NOMO-1 (cell line): ENCODE measurements around the gene SERAC1.
"Not testable (repeated sequence)": the region's sequence is repeated elsewhere in the genome, so short reads cannot be mapped to it uniquely, and the experiment has no call there.

Experiments
- DNase-seq, 2 experiments: peaks; one replicate each; lab custom pipeline; 2025; ENCODE audit not compliant: unreplicated experiment in 2 of 2; lab: John Stamatoyannopoulos, UW

The SERAC1 gene

GRCh38 chr6:158168040-158168289 is at the start of gene SERAC1:
Gene SERAC1 (minus strand): TSS chr6:158168262. CDS start chr6:158158363, 9,899 bp downstream.
- DNase-seq, result no peak

- peak; percentile 51 to 70 for DNase-seq
Measured at GRCh38 chr6:158213925-158214674, 46.0 kb upstream of the SERAC1 start.

DNA sequence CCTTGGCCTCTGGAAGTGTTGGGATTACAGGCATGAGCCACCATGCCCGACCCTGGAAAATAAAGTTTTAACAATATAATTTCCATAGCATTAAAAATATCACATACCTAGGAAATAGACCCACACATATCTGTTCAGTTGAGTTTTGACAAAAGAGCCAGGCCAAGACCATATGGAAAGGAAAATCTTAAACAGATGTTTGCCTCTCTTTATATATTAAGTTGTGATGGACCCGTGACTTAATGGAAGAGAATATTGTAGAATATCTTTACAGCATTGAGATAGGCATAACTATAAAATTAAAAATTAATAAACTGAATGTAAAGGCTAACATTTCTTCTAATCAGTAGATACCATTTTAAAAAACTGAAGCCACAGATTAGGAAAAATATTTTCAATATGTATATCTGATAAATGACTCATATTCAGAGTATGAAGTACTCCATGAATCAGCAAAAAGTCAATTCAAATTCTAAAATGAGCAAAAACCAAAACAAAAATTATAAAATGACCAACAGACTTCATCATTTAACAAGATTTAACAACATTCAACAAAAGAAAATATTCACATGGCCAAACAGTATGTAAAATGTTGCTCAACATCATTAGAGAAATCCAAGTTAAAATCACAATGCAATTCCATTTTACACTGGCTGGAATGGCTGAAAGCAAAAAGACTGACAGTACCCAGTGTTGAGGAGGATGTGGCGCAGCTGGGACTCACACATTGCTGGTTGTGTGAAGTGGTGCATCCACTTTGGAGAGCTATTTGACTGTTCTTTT is 43.4 kb upstream of the SERAC1 start:
- DNase-seq, result no peak

GRCh38 chr6:158209582-158210333 is 41.7 kb upstream of the SERAC1 start:
- DNase-seq, result not testable (repeated sequence)

GRCh38 chr6:158208226-158209030 is 40.4 kb upstream of the SERAC1 start:
- DNase-seq, result not testable (repeated sequence)

- DNase-seq, result no peak
Measured at GRCh38 chr6:158207422-158207788, 39.3 kb upstream of the SERAC1 start.

- no peak for DNase-seq
Measured at GRCh38 chr6:158206740-158207421, 38.8 kb upstream of the SERAC1 start.

DNA sequence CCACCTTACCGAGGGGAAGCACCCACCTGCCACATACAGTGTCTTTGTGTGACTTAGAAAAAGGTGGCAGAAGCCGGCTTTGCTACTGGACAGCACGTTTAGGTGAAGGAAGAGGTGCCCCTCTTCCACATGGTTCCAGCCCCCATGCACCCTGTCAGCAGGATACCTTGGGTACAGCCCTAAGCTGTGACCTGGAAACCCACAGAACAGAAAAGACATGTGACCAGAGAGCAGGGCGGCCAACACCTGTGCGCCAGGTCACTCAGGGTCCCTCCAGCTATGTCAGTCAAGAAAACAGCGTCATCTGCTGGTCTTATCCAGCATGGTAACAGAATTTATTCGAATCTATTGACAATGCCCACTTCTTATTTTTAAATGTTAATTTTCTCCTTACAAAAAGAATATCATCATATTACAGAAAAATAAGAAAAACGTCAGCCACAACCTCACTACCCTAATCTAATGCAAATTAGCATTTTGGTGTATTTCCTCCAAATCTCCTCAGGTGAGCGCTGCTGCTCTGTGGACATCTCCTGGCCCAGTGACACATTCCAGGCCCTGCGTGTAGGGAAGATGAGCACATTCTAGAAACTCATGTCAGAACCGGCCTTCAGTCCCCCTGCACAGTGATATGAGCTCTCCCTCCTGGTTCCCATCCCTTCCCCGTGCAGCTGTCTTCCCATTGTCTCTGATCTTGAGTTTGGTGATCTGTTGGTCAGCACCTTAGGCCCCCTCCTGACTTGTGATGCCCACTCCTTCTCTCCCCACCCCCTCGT is 37.3 kb upstream of the SERAC1 start:
- DNase-seq, result no peak

DNA sequence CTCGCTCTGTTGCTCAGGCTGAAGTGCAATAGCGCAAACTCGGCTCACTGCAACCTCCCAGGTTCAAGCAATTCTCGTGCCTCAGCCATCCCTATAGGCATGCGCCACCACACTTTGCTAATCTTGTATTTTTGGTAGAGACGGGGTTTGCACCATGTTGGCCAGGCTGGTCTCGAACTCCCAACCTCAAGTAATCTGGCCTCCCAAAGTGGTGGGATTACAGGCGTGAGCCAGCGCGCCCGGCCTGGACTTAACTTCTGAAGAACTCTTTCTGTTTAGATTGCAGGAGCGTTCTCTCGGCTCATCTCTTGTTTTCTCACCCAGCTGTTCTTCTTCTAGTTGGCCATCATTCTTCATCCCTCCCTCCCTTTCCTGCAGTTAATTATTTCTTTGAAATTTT is 30.4 kb upstream of the SERAC1 start:
- no peak for DNase-seq

- no peak for DNase-seq
Measured at GRCh38 chr6:158194487-158195280, 26.6 kb upstream of the SERAC1 start.

DNA sequence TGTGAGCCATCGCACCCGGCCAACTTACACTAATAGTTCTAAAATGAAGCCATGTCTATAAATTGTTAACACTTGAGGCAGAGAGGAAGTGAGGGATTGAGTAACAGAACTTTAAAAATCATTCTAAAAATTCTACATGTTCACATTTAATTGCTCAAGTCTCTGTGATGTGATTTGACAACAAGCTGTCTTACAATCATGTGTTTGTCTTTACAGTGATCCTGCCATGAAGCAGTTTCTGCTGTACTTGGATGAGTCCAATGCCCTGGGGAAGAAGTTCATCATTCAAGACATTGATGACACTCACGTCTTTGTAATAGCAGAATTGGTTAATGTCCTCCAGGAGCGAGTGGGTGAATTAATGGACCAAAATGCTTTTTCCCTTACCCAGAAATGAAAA is 23.7 kb upstream of the SERAC1 start:
- DNase-seq, result peak in 1 of 2 experiments; percentile 31

GRCh38 chr6:158191032-158191431 is 23.0 kb upstream of the SERAC1 start:
- DNase-seq, result no peak

GRCh38 chr6:158188591-158188990 is 20.5 kb upstream of the SERAC1 start:
- no peak for DNase-seq

DNA sequence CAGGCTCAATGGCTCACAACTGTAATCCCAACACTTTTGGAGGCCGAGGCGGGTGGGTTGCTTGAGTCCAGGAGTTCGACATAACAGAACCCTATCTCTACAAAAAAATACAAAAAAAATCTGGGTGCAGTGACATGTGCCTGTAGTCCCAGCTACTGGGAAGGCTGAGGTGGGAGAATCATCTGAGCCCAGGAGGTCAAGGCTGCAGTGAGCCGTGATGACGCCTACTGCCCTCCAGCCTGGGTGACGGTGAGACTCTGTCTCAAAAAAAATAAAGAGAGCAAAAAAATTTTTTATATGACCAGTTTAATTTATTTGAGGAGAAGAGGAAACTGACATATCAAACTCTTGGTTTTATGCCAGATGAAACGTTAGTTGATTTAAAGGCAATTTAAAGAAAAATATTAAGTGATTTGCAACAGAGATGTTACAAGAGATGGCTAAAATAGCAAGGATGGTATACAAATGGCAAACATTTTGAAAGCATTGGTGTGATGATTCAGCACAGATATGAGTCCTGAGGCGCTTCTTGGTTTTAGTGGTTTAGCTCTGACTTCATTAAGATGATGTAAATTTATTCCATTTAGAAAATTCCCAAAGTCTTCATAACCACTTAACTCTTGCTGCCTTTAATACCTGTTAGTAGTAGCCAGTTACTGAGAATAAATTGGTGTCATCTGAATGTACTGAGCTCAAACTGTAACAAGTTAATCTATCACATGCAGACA is 17.8 kb upstream of the SERAC1 start:
- no peak for DNase-seq

DNA sequence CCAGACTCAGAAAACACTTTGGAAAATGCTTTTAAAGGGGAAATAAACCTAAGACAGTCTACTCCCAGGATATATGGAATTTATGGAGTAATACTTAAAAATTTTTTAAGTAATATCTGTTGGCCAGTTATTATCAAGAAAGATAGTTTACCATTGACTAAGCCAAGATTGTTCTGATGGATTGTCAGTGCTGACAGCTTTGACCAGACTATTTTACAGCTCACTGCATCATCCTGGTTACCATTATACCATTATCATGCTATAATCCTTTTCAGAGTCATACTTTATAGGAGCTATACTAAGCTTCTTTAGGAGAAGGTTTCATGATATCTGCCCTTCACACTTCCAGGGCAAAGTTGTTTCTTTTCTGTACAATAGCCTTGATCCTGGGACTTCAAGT is 16.5 kb upstream of the SERAC1 start:
- no peak for DNase-seq

- DNase-seq, result not testable (repeated sequence)
Measured at GRCh38 chr6:158183174-158183972, 15.3 kb upstream of the SERAC1 start.

- DNase-seq, result not testable (repeated sequence)
Measured at GRCh38 chr6:158177712-158178111, 9.7 kb upstream of the SERAC1 start.
